Calu3 (cell line): Measurements from ENCODE around the gene SYTL2. TPM values are rescaled to one million over a fixed set of nuclear protein-coding genes. Genes with fewer than 3 reads are reported as not detected.
A peak's percentile ranks its signal among the peaks of the same experiment; 100 is the strongest.

Source experiments
- BruUV-seq: library from RNA; stranded (reverse); fragments of 400-500 nt; replicated peaks from 2 replicates; lab custom pipeline; 2021; lab: Mats Ljungman, UMichigan
- CTCF ChIA-PET: fragments of 300-600 bp; sonication (Branson Sonifier 250); formaldehyde crosslinking; loops from one replicate; lab custom pipeline; 2022; ENCODE audit warnings: antibody characterized with exemption; lab: Charles Lee
- DNase-seq: peaks from one replicate; pipeline ENCODE4 v3.0.0; 2022
- H3K27ac Mint-ChIP-seq: one replicate; pipeline ENCODE4 v1.8.0; 2022; ENCODE audit warnings: mixed read lengths; ENCODE audit not compliant: unreplicated experiment
- H3K27me3 Mint-ChIP-seq: one replicate; pipeline ENCODE4 v1.8.0; 2022; ENCODE audit warnings: mixed read lengths; ENCODE audit not compliant: unreplicated experiment
- H3K36me3 Mint-ChIP-seq: one replicate; pipeline ENCODE4 v1.8.0; 2022; ENCODE audit warnings: mild to moderate bottlenecking, moderate library complexity, mixed read lengths; ENCODE audit not compliant: insufficient read depth, unreplicated experiment
- H3K4me1 Mint-ChIP-seq: one replicate; pipeline ENCODE4 v1.8.0; 2022; ENCODE audit warnings: mild to moderate bottlenecking, low read depth, mixed read lengths; ENCODE audit not compliant: unreplicated experiment
- H3K4me3 Mint-ChIP-seq: one replicate; pipeline ENCODE4 v1.8.0; 2022; ENCODE audit warnings: mild to moderate bottlenecking, low read depth, moderate library complexity, mixed read lengths; ENCODE audit not compliant: unreplicated experiment
- H3K9me3 Mint-ChIP-seq: one replicate; pipeline ENCODE4 v1.8.0; 2022; ENCODE audit warnings: low read depth, mixed read lengths; ENCODE audit not compliant: unreplicated experiment
- intact Hi-C: fragments of 100-400 bp; cut with micrococcal nuclease; formaldehyde crosslinking; loops from one replicate; pipeline ENCODE4 v1.10.0; 2022; ENCODE audit not compliant: unreplicated experiment
- total RNA-seq: library from RNA; stranded (reverse); gene quantifications from 2 replicates; pipeline ENCODE4 v1.2.3, GENCODE V29; 2022
- TF ChIP-seq, protein P1 (sequence below): fragments of 200-600 bp; IDR thresholded peaks from one replicate; pipeline ENCODE4 v1.8.0; 2022; ENCODE audit warnings: antibody characterized with exemption; ENCODE audit not compliant: unreplicated experiment

SYTL2 gene
- total RNA-seq, 1 experiment from 2014 or later: 10.6 TPM

DNA sequence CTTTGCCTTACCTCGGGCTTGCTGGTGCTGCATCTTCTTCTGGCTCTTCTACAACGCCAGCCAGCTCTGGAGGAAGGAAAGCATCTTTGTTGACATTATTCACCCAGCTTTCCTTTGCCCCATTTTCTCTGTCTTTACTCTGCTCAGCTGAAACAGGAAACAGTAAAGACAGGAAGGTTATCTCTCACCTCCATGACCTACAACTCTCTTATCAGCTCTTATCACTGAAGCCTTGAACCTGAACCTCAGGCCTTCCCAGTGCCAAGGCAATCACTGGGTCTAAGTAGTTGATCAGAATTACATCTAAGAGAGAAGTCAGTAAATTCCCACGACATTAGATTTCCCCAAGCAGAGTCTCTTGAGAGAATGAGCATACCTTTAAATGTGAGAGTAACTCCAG is 65.3 kb downstream of the SYTL2 start:
- CTCF ChIA-PET: no interaction called here
- intact Hi-C loops: loop anchor here (10.0 kb wide), 1 partner anchor 51 kb away; no protein-coding TSS in a partner anchor
- BruUV-seq: no TSS peak

DNA sequence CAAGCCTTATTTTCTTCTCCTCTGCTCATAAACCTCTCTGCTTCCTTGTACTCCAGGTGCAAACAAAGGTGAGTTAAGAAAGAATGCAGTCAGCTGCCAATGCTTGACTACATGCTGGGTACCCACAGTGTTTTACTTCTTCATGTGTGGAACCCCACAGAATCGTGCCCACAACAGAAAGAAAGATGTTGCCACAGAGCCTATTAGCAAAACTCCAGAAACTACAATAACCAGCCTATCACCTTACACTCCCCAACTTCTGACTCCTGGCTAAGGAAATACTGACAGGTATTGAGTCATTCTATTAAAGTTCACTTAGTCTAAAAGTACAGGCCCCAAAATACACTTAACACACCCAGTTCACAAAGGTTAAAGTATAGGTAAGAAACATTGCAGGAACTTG is 68.1 kb downstream of the SYTL2 start:
- Mint-ChIP-seq H3K36me3 (peaks cover 4% of the 10 kb centered on the region), H3K27me3 (no peaks in the 10 kb centered on the region), H3K9me3 (no peaks in the 10 kb centered on the region), H3K4me3 (no peak overlapping the region), H3K27ac (peak overlapping the region; percentile 96), H3K4me1 (peaks cover 47% of the 10 kb centered on the region)
- TF ChIP-seq, protein P1, sequence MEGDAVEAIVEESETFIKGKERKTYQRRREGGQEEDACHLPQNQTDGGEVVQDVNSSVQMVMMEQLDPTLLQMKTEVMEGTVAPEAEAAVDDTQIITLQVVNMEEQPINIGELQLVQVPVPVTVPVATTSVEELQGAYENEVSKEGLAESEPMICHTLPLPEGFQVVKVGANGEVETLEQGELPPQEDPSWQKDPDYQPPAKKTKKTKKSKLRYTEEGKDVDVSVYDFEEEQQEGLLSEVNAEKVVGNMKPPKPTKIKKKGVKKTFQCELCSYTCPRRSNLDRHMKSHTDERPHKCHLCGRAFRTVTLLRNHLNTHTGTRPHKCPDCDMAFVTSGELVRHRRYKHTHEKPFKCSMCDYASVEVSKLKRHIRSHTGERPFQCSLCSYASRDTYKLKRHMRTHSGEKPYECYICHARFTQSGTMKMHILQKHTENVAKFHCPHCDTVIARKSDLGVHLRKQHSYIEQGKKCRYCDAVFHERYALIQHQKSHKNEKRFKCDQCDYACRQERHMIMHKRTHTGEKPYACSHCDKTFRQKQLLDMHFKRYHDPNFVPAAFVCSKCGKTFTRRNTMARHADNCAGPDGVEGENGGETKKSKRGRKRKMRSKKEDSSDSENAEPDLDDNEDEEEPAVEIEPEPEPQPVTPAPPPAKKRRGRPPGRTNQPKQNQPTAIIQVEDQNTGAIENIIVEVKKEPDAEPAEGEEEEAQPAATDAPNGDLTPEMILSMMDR: no peak
- CTCF ChIA-PET: no interaction called here
- intact Hi-C loops: loop anchor here (5.0 to 10.0 kb wide), 2 partner anchors 34 to 48 kb away; no protein-coding TSS in a partner anchor
- BruUV-seq: no TSS peak
- peak; percentile 19 for DNase-seq

More for the DNA sequence above, 65.3 kb downstream of the SYTL2 start:
- Mint-ChIP-seq H3K27me3 (no peaks in the 10 kb centered on the region), H3K9me3 (no peaks in the 10 kb centered on the region), H3K27ac (no peak overlapping the region), H3K4me3 (no peak overlapping the region), H3K4me1 (peaks cover 49% of the 10 kb centered on the region), H3K36me3 (peaks cover 4% of the 10 kb centered on the region)
- no peak for DNase-seq
- TF ChIP-seq, protein P1: no peak

DNA sequence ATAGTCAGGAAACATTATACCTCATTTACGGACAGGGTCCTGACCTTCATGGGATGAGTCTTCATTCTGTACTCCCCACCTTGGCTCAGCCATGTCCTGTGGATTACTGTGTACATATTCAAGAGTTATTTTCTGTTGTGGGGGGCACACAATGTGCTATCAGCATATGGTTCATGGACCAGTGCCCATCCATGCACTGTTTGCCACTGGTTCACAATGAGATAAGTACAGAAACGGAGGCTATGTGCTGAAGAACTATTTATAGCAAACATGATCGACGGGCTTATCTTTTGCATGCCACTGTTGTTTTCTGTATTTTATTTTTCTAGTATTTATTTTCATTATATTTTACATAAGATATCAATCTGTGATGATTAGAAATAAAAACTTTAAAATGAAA is 68.6 kb downstream of the SYTL2 start:
- H3K27me3 Mint-ChIP-seq: no peaks in the 10 kb centered on the region
- no peak overlapping the region for H3K4me3 Mint-ChIP-seq
- DNase-seq: no peak
- H3K9me3 Mint-ChIP-seq: no peaks in the 10 kb centered on the region
- H3K27ac Mint-ChIP-seq: peak overlapping the region; percentile 96
- intact Hi-C loops: loop anchor here (5.0 to 10.0 kb wide), 2 partner anchors 35 to 48 kb away; no protein-coding TSS in a partner anchor
- TF ChIP-seq, protein P1: no peak
- peaks cover 46% of the 10 kb centered on the region for H3K4me1 Mint-ChIP-seq
- no TSS peak for BruUV-seq
- H3K36me3 Mint-ChIP-seq: peaks cover 4% of the 10 kb centered on the region
- CTCF ChIA-PET: no interaction called here

DNA sequence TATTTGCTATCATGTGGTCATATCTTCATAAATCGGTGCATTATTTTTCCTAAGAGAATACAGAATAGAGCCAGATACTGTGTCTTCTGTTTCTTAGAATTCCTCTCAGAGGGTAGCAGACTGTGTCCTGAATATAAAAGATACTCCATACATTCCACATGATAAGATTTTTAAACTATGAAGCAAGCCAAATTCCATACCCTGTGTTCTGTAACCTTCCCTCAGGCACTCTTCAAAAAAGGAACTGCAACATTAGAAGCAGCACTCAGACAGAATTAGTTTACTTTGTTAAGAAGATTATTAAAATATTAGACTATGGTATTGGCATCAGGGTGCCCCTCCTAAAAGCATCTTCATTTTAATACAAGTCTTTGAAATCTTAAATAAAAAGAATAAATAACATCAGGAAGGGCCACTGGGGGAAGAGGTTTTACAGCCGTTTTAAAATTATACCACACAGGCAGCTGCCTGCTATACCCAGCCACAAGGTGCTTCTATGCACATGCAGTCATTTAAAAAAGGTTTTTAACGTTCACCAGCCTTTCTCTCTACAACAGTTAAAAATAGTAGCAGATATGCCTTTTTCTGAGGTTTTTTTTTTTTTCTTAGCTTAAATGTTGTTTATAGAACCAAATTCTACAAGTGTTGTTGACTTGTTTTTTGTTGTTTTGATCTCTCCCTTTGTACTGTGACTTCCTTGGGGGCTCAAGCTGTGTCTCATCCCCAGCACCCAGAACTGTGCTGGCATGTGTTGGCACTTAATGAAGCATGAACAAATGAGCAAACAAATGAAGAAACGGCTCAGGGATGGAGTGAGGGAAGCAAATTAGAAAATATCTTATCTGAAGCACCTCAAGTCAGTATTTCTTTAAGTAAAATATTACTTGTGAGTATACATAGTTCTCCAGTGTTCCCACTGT is 70.2 kb downstream of the SYTL2 start:
- peaks cover 4% of the 10 kb centered on the region for H3K36me3 Mint-ChIP-seq
- TF ChIP-seq, protein P1: no peak
- CTCF ChIA-PET: no interaction called here
- no peaks in the 10 kb centered on the region for H3K9me3 Mint-ChIP-seq
- no peak for DNase-seq
- H3K4me3 Mint-ChIP-seq: no peak overlapping the region
- intact Hi-C loops: loop anchor here (5.0 to 10.0 kb wide), 2 partner anchors 37 to 46 kb away; no protein-coding TSS in a partner anchor
- no peaks in the 10 kb centered on the region for H3K27me3 Mint-ChIP-seq
- peaks cover 43% of the 10 kb centered on the region for H3K4me1 Mint-ChIP-seq
- H3K27ac Mint-ChIP-seq: peak overlapping the region; percentile 1
- no TSS peak for BruUV-seq
